Measurements from ENCODE around the gene GPS1. TPM values are rescaled to one million over a fixed set of nuclear protein-coding genes. Genes with fewer than 3 reads are reported as not detected.

GPS1 gene
- total and polyA plus RNA-seq, 9 of the 15 experiments (the other 6 are each of a cell fraction or from before 2014, with no cell fraction given) = 3.1 to 167 (median 69.9) TPM

DNA sequence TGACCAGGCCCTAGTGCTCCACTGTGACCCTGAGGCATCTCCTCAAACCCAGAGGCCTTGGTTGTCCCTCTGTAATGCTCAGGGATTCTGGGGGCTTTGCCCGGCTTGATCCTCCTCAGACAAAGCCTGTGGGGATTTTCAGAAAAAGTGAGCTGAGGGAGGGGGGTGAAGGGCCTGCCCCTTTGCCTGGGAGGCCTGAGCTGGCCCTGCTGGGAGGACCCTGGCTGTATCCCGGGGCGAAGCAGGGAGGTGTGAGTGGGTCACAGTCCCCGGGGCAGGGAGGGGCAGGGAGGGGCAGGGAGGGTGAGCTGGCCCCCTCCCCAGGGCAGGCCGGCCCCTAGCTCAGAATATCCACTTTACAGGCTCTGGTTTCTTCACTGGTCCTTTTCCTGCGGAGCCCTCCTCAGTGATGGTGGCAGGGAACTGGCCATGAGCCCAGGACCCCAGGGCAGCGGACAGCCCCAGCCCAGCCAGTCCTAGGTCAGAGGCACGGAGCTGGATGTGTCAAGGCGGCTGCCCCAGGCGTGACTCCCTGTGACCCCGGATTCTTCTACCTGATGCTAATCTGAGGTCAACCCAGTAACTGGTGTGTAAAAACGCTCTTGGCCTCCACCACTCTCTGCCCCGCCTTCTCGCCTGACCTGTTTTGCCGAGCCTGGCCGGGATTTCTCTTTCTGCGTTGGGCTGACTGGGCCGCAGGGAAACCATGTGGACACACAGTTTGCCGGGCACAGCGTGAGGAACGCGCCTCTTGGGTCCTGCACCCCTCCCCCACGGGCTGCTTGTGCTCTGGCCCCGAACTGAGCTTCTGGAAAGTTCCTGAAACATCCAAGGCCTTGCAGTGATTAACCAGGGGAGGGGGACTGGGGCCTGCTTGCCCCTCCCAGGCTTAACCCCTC, 52.1 kb downstream of the GPS1 start (continued):
- TF ChIP-seq POLR2AphosphoS5 (IDR thresholded peaks at IDR 0.05; ENCODE audit: control insufficient read depth, insufficient read depth, low read depth, low read length) = no peak
- peak; percentile 61 for TF ChIP-seq MYC (IDR thresholded peaks at IDR 0.05; ENCODE audit: low read depth, low read length)
- TF ChIP-seq MYC (CRISPR knock-in tag; IDR thresholded peaks at IDR 0.05; ENCODE audit: borderline replicate concordance, low read depth) = no peak
- TF ChIP-seq KAT8 (IDR thresholded peaks at IDR 0.05; ENCODE audit: low read depth) = no peak
- no peak for TF ChIP-seq GTF2A2 (tag; IDR thresholded peaks at IDR 0.05)
- TF ChIP-seq, protein P1, sequence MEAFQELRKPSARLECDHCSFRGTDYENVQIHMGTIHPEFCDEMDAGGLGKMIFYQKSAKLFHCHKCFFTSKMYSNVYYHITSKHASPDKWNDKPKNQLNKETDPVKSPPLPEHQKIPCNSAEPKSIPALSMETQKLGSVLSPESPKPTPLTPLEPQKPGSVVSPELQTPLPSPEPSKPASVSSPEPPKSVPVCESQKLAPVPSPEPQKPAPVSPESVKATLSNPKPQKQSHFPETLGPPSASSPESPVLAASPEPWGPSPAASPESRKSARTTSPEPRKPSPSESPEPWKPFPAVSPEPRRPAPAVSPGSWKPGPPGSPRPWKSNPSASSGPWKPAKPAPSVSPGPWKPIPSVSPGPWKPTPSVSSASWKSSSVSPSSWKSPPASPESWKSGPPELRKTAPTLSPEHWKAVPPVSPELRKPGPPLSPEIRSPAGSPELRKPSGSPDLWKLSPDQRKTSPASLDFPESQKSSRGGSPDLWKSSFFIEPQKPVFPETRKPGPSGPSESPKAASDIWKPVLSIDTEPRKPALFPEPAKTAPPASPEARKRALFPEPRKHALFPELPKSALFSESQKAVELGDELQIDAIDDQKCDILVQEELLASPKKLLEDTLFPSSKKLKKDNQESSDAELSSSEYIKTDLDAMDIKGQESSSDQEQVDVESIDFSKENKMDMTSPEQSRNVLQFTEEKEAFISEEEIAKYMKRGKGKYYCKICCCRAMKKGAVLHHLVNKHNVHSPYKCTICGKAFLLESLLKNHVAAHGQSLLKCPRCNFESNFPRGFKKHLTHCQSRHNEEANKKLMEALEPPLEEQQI (IDR thresholded peaks at IDR 0.05) = no peak
- no peak for TF ChIP-seq CHD1 (IDR thresholded peaks at IDR 0.05; ENCODE audit: low read length)
- TF ChIP-seq TEAD4 (IDR thresholded peaks at IDR 0.05; ENCODE audit: low read length) = peak; percentile 20; the same call in 1 of the 2 replicates
- TF ChIP-seq TEAD4 (CRISPR knock-in tag; IDR thresholded peaks at IDR 0.05; ENCODE audit: borderline replicate concordance) = no peak
- TF ChIP-seq RBM39 (optimal IDR thresholded peaks at IDR 0.05; ENCODE audit: low read depth, low read length) = no peak
- TF ChIP-seq, protein P2, sequence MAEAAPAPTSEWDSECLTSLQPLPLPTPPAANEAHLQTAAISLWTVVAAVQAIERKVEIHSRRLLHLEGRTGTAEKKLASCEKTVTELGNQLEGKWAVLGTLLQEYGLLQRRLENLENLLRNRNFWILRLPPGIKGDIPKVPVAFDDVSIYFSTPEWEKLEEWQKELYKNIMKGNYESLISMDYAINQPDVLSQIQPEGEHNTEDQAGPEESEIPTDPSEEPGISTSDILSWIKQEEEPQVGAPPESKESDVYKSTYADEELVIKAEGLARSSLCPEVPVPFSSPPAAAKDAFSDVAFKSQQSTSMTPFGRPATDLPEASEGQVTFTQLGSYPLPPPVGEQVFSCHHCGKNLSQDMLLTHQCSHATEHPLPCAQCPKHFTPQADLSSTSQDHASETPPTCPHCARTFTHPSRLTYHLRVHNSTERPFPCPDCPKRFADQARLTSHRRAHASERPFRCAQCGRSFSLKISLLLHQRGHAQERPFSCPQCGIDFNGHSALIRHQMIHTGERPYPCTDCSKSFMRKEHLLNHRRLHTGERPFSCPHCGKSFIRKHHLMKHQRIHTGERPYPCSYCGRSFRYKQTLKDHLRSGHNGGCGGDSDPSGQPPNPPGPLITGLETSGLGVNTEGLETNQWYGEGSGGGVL (CRISPR knock-in tag; IDR thresholded peaks at IDR 0.05) = no peak
- 0 out of 2 replicates have a peak, but pooled peaks have one; percentile 5 for TF ChIP-seq JUND (IDR thresholded peaks at IDR 0.05; ENCODE audit: borderline replicate concordance, low read depth, low read length)
- peak; percentile 17; the same call in 1 of the 3 replicates for TF ChIP-seq JUND (tag; IDR thresholded peaks at IDR 0.05; ENCODE audit: borderline replicate concordance, low read depth, low read length)
- no peak for TF ChIP-seq KLF6 (CRISPR knock-in tag; IDR thresholded peaks at IDR 0.05; ENCODE audit: borderline replicate concordance)
- TF ChIP-seq SRSF9 (IDR thresholded peaks at IDR 0.05; ENCODE audit: borderline replicate concordance, low read depth, low read length) = no peak
- TF ChIP-seq DIDO1 (tag; IDR thresholded peaks at IDR 0.05; ENCODE audit: low read depth) = no peak
- TF ChIP-seq NCOA1 (IDR thresholded peaks at IDR 0.05; ENCODE audit: low read depth) = no peak
- TF ChIP-seq PHB (CRISPR knock-in tag; IDR thresholded peaks at IDR 0.05) = no peak
- TF ChIP-seq NCOA2 (IDR thresholded peaks at IDR 0.05; ENCODE audit: partially characterized antibody in 2 of 2) = no peak
- peak; percentile 43; the same call in 1 of the 2 replicates for TF ChIP-seq ZNF584 (CRISPR knock-in tag; IDR thresholded peaks at IDR 0.05; ENCODE audit: low read depth)
- TF ChIP-seq ZNF75A (CRISPR knock-in tag; IDR thresholded peaks at IDR 0.05) = no peak
- TF ChIP-seq COPS2 (conservative IDR thresholded peaks at IDR 0.05) = no peak
- TF ChIP-seq, protein P3, sequence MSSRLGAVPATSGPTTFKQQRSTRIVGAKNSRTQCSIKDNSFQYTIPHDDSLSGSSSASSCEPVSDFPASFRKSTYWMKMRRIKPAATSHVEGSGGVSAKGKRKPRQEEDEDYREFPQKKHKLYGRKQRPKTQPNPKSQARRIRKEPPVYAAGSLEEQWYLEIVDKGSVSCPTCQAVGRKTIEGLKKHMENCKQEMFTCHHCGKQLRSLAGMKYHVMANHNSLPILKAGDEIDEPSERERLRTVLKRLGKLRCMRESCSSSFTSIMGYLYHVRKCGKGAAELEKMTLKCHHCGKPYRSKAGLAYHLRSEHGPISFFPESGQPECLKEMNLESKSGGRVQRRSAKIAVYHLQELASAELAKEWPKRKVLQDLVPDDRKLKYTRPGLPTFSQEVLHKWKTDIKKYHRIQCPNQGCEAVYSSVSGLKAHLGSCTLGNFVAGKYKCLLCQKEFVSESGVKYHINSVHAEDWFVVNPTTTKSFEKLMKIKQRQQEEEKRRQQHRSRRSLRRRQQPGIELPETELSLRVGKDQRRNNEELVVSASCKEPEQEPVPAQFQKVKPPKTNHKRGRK (tag; IDR thresholded peaks at IDR 0.05) = no peak

All from K562 (cell line).